Motor neuron (in vitro differentiated cells): ENCODE results near the gene DOCK10. TPM values are rescaled to one million over a fixed set of nuclear protein-coding genes. Genes with fewer than 3 reads are reported as not detected.
A peak's percentile ranks its signal among the peaks of the same experiment; 100 is the strongest.

ENCODE experiments used
- ATAC-seq, 8 experiments: fragments of 200-7000 bp; cut with Tn5 transposase; replicated peaks in 6 of 8; 2 replicates each; pipeline ENCODE4 v1.8.0; 2021; ENCODE audit warnings: mild to moderate bottlenecking in 8 of 8, moderate library complexity in 8 of 8
- H3K27ac ChIP-seq, 2 donors: fragments of 250-450 bp; sonication (Bioruptor Pico); 2 replicates each; pipeline ENCODE4 v1.9.0; 2021; ENCODE audit warnings: antibody characterized with exemption in 2 of 2, mild to moderate bottlenecking in 2 of 2, moderate library complexity in 1 of 2
- H3K4me1 ChIP-seq, 2 donors: fragments of 250-450 bp; sonication (Bioruptor Pico); replicated peaks in 1 of 2; 2 replicates each; pipeline ENCODE4 v1.6.1; 2021; ENCODE audit warnings: antibody characterized with exemption in 2 of 2, mild to moderate bottlenecking in 2 of 2, moderate library complexity in 1 of 2
- H3K4me3 ChIP-seq, 5 donors: fragments of 250-450 bp; sonication (Bioruptor Pico); 2 replicates each; pipeline ENCODE4 v1.9.0; 2021; ENCODE audit warnings: antibody characterized with exemption in 5 of 5, mild to moderate bottlenecking in 5 of 5, moderate library complexity in 4 of 5
- WGBS, 10 experiments: fragments of 450-650 bp; shearing (Covaris generic); methylation state at CpG; one replicate each; pipeline ENCODE4 v1.0.0; 2022; 5-methylcytosine and 5-hydroxymethylcytosine counted together
- in situ Hi-C, 9 experiments: fragments of 400-800 bp; cut with MboI; loops; one replicate each; pipeline ENCODE4 v1.15.0; 2021; ENCODE audit warnings: low sequenced_read_pairs in 9 of 9, low pct_unique_long_range_greater_than_20kb in 2 of 9; ENCODE audit not compliant: unreplicated experiment in 9 of 9
- total RNA-seq, 8 experiments: library from RNA; unstranded; fragments of 300-600 nt; gene quantifications; 2 replicates each; pipeline versions ENCODE4 v1.2.3 to v1.2.4, GENCODE V29; 2022

Gene DOCK10
- total RNA-seq, 8 experiments from 2014 or later: 1.7 to 151 (median 5.2) TPM

DNA sequence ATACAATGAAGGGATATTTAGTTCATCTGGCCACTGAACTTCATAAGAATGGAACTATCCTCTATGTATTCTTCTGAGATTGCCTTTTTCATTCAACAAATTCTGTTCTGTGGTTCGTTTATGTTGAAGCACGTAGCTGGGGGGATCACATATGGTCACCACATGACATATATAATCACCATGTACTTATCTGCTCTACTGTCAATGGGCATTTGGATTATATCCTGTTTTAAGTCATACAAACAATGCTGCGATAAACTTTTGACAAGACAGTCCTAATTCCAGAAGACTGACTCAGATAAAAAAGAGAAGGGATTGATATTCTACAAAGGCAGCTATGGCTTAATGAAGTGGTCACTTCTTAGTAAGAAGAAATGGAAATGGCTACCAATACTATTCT lies 210.1 kb downstream of the DOCK10 start:
- 8 to 92% (median 78%) methylated on average over 1 to 3 of the region's 3 CpGs; no CpG with 5 or more reads in 2 of the 10 experiments for WGBS, 10 experiments
- Histone ChIP-seq H3K4me1 (no peaks in the 10 kb centered on the region), H3K4me3 (no peak overlapping the region), H3K27ac (no peak overlapping the region)
- in situ Hi-C loops: no loop called here
- peak in 1 of 8 experiments; percentile 34 for ATAC-seq

DNA sequence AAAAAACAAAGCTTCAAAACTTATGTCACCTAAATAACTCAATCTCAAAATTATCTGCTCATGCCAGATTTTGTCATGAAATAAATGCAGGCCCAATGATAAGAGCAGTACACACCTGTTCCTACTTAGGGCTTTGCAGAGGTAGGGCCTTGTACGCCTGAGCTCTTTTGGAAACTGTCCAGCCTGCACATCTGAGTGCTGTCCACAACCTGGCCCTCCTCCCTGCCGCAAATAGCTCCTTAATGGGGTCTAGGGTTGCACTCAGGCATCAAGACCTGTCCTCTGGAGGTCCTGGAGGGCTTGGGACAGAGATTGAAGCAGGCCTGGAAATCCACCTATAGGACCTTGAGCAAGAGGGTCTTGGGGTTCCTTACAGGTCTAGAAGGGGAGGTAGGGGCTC lies 210.7 kb downstream of the DOCK10 start:
- no peak for ATAC-seq
- WGBS, 10 experiments: 83 to 86% methylated on average over 1 of the region's 2 CpGs; no CpG with 5 or more reads in 8 of the 10 experiments
- in situ Hi-C loops: no loop called here

DNA sequence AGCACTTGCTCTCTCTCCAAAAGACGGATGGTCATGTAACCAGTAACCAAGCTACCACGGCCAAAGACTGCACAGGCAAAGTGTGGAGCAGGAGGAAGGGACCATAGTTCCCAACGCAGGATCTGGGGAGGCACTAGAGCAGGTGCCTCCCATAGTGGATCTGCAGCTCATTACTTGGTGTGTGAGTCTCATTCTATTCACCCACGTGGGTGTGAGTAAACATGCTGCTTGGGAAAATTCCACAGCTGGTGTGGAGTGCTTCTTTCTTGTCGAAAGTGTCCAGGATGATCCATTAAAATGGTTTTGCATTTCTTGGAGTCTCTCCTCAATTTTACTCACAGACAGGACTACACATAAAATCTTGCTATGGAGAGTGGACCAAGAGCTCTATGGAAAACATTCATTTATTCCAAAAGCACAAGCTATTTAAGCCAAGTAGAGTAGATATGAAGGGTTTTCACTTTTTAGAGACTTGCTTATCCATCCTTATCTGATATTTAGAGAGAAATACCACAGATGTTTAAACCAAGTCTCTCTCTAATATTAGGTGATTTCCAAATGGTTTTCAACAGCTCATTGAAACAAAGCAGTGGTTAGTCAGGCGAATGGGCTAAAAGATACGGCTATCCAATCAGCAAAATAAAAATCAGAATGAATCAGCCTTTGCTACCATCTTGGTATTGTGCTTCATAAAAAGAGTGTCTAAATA lies 221.8 kb downstream of the DOCK10 start:
- 37 to 100% (median 89%) methylated on average over 1 to 7 of the region's 7 CpGs for WGBS, 10 experiments
- Histone ChIP-seq H3K4me1 (peaks cover 0 to 11% of the 10 kb centered on the region in 2 donors), H3K4me3 (no peak overlapping the region), H3K27ac (no peak overlapping the region)
- peak in 1 of 8 experiments; percentile 16 for ATAC-seq
- in situ Hi-C loops: no loop called here

More for the DNA sequence above, 210.7 kb downstream of the DOCK10 start:
- Histone ChIP-seq H3K4me1 (no peaks in the 10 kb centered on the region), H3K4me3 (no peak overlapping the region), H3K27ac (no peak overlapping the region)

DNA sequence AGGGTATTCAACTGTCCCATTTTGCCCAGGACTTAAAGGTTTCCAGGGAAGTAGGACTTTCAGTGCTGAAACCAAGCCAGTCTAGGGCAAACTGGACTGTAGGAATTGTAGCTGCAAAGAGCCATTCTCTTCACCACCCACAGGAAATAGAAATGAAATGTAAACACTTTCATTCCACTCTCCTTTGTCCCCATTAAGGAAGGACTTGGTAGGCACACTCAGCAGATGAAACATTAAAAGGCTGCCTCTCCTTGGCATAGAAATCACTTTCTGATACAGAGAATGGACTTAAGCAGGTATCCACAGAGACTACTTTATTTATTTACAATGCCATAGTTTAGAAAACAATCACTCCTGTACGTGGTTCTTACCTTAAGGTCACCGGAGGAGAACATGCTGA lies 223.2 kb downstream of the DOCK10 start:
- WGBS, 10 experiments: 79 to 100% (median 91%) methylated on average over 1 to 2 of the region's 2 CpGs
- in situ Hi-C loops: no loop called here
- Histone ChIP-seq H3K4me3 (no peak overlapping the region), H3K27ac (no peak overlapping the region), H3K4me1 (peaks cover 0 to 11% of the 10 kb centered on the region in 2 donors)
- peak in 1 of 8 experiments; percentile 36 for ATAC-seq

DNA sequence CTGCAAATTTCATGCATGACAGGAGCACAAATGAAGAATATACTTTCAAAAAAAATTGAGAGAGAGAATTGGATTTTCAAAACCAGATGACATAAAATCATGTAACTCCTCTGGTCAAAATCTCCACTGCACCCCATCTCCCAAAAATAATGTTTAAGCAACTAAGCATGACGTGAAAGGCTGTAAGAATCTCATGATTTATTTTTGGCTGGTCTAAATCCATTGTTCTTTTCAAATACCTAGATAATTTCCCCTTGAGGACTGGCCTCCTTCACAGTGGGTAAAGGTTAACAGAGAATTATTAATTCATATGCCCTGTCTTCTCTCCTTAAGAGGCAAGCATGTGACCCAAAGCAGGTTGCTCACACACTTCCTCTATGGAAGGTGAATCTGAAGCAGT lies 224.6 kb downstream of the DOCK10 start:
- 40 to 100% (median 91%) methylated on average over 1 of the region's 1 CpG; no CpG with 5 or more reads in 3 of the 10 experiments for WGBS, 10 experiments
- no peak overlapping the region for H3K27ac ChIP-seq
- ATAC-seq: no peak
- H3K4me1 ChIP-seq: peaks cover 0 to 11% of the 10 kb centered on the region in 2 donors
- no peak overlapping the region for H3K4me3 ChIP-seq
- in situ Hi-C loops: no loop called here

DNA sequence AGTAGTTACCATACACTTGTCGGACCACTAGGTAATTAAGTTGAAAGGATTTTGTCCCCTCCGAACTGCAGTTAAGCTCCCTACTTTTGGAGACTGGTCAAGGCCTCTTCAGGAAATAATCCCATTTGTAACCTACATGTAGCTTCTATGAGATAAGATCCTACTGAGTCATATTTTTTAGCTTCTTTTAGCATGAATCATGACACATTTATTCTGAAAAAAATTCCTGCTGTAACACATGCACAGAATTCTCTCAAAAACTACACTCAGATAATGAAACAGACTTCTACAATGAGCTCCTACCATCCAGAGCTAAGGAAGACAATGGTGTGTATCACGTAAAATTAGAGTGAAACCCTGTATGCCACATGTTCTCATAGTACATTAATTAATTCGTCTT lies 225.5 kb downstream of the DOCK10 start:
- peak in 3 of 8 experiments; percentile 19 to 77 (median 73) for ATAC-seq
- in situ Hi-C loops: no loop called here
- 40 to 96% (median 86%) methylated on average over 1 to 4 of the region's 4 CpGs for WGBS, 10 experiments
- Histone ChIP-seq H3K4me3 (no peak overlapping the region), H3K27ac (no peak overlapping the region), H3K4me1 (peaks cover 0 to 11% of the 10 kb centered on the region in 2 donors)

DNA sequence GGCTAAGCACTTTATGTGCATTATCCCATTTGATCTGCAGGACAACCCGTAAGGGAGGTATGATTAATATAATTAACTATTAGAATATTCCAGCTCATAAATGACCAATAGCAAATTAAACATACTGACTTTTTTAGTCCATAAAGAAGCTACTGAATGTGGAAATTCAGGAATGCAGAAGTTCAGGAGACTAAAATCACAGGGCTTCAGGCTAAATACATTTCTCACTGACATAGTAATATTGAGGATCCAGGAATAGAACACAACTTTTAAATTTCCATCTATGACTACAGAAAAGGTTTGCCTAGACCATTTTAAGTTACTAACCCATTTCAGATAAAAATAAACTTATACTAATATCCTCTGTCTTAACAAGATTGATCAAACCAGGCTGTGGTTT lies 228.7 kb downstream of the DOCK10 start:
- ATAC-seq: peak in 3 of 8 experiments; percentile 17 to 53 (median 34)
- in situ Hi-C loops: no loop called here
- 43 to 100% (median 83%) methylated on average over 1 of the region's 1 CpG; no CpG with 5 or more reads in 5 of the 10 experiments for whole genome bisulfite sequencing, 10 experiments
- Histone ChIP-seq H3K4me1 (peaks cover 0 to 11% of the 10 kb centered on the region in 2 donors), H3K27ac (no peak overlapping the region), H3K4me3 (no peak overlapping the region)

DNA sequence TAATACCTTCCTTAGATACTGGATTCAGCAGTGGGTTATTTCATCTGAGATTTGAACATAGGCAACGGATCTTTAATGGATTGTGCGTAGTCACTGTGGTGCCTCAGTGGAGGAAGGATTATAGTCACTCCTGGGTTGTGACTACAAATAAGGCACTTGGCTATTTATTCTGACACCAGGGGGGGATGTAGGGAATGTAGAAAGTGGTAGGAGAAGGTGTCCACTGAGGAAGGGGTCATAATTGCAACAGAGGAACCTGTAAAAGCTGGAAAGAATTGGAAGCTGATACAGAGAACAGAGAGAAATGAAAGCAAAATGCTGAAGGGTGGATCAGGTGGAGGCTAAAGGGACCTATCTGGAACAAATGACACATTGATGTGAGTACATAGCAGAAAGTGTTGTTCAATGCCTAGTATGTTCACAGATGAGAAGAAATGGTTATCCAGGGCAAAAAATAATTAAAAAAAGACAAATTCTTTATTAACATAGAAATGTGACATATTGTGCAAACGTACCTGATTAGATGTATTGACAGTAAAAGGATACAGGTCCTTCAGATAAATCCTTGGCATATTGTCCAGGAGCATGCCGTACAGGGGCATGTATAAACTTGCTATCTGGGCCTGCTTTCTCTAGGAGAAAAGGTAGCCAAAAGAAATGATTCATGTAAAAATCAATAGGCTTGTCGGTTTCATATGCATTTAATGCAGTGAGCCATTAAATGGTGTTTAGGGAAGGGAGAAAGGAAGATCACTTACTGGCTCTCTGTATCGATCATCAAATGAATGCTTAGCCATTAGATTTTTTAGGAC lies 234.9 kb downstream of the DOCK10 start:
- 54 to 98% (median 80%) methylated on average over 2 to 6 of the region's 6 CpGs for WGBS, 10 experiments
- in situ Hi-C loops: no loop called here
- Histone ChIP-seq H3K4me3 (no peak overlapping the region), H3K4me1 (peaks cover 5 to 27% of the 10 kb centered on the region in 2 donors), H3K27ac (no peak overlapping the region)
- ATAC-seq: peak in 2 of 8 experiments; percentile 28 to 65

DNA sequence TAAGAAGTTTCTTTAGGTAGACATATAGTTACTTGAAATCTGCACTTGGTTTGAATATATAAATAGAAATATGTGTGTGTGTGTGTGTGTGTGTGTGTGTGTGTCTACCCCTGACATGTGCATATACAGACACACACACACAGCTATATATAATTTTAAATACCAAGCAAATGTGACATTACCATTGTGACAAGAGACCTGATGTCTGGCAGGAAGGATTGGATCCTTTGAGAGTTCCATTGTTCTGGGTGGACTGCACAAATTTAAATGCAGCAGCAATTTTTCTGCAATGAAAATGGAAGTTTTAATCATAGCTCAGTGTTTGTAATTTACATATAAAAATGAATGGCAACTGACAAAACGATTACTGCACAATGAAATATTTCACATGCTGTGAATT lies 238.3 kb downstream of the DOCK10 start:
- H3K4me1 ChIP-seq: peaks cover 5 to 27% of the 10 kb centered on the region in 2 donors
- 50 to 88% (median 78%) methylated on average over 1 of the region's 1 CpG; no CpG with 5 or more reads in 2 of the 10 experiments for WGBS, 10 experiments
- ATAC-seq: no peak
- no peak overlapping the region for H3K4me3 ChIP-seq
- in situ Hi-C loops: no loop called here
- no peak overlapping the region for H3K27ac ChIP-seq

DNA sequence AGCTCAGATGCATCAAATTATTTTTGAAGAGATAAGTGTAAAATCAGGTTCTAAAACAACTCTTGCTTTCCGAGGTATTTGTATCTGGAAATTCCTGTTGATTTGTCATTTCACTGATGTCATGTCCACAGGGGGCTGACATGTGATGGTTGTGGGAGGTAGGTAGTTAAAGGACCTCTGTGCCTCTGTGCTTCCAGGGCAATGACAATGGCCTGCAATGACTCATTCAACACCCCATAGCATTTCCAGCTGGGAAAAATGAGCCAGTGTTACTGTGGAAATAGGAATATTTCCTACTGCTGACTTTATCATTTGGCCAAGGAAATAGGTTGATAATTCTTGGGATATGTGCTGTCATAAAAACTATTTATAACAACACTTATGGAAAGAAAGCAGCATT lies 239.9 kb downstream of the DOCK10 start:
- in situ Hi-C loops: no loop called here
- Histone ChIP-seq H3K27ac (no peak overlapping the region), H3K4me1 (peaks cover 0 to 16% of the 10 kb centered on the region in 2 donors), H3K4me3 (no peak overlapping the region)
- 0 to 83% (median 75%) methylated on average over 1 of the region's 1 CpG; no CpG with 5 or more reads in 5 of the 10 experiments for WGBS, 10 experiments
- peak in 2 of 8 experiments; percentile 57 for ATAC-seq

DNA sequence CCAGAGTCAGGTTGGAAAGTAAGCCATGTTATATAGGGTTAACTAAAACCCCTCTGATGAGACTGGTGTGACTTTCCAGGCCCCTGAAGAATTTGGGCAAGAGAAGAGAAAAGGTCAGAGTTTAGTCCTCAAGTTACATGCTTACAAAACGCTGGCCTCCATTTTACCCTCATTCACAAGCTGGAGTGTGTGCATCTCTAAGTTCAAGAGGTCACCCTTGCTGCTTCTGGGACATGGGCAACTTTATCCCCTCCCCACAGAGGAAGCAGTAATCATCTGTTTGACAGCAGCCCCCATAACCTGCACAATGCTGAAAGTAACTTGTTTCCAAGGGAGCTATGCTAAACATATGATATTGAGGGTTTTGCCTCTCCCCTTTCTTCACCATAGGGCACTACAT lies 240.9 kb downstream of the DOCK10 start:
- WGBS, 10 experiments: 0 to 100% (median 0%) methylated on average over 1 of the region's 1 CpG; no CpG with 5 or more reads in 6 of the 10 experiments
- H3K4me1 ChIP-seq: peaks cover 0 to 11% of the 10 kb centered on the region in 2 donors
- in situ Hi-C loops: no loop called here
- ATAC-seq: no peak
- H3K4me3 ChIP-seq: no peak overlapping the region
- no peak overlapping the region for H3K27ac ChIP-seq

DNA sequence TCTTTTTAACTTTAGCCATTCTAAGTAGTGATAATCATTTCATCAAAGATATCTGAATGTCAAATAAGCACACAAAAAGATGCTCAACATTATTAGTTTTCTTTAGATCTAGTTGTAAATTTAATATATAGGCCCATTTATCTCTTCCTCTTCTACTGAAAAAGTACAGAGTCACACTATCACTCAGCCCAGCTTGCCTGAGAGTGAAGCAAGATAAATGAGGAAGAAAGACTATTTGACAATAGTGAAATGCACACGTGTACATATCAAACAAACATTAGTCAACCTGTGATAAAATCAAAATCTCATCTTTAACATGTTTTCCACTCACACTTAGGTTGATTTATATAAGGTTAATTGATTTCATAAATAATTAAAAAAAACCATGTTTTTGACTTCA lies 242.6 kb downstream of the DOCK10 start:
- H3K4me3 ChIP-seq: no peak overlapping the region
- 14 to 100% (median 88%) methylated on average over 1 of the region's 1 CpG; no CpG with 5 or more reads in 4 of the 10 experiments for WGBS, 10 experiments
- in situ Hi-C loops: loop anchor here in 4 of 9 experiments (25.0 kb wide), 1 partner anchor 437 kb away; no protein-coding TSS in a partner anchor
- peaks cover 0 to 11% of the 10 kb centered on the region in 2 donors for H3K4me1 ChIP-seq
- H3K27ac ChIP-seq: no peak overlapping the region
- no peak for ATAC-seq

DNA sequence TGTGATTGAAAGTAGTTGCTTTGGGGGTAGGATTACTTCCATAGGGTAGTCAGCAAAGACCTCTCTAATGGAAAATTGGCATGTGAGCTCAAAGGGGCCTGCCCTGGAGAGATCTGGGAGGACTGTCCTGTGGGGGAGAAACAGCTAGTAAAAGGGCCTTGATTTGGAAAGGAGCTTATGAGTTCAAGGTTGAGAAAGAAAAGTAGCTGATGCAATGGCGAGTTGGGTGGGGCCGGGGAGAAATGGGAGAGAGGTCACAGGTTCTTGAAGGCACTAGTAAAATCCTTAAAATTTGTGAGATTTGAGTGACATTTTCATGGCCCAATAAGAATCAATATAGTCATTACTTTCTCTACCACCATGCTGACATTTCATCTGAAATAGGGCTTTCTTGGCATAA lies 244.1 kb downstream of the DOCK10 start:
- WGBS, 10 experiments: 79 to 100% (median 100%) methylated on average over 1 to 2 of the region's 2 CpGs; no CpG with 5 or more reads in 3 of the 10 experiments
- Histone ChIP-seq H3K4me1 (peaks cover 0 to 3% of the 10 kb centered on the region in 2 donors), H3K27ac (no peak overlapping the region), H3K4me3 (no peak overlapping the region)
- in situ Hi-C loops: loop anchor here in 4 of 9 experiments (25.0 kb wide), 1 partner anchor 436 kb away; no protein-coding TSS in a partner anchor
- ATAC-seq: no peak
